ENCODE measurements around the gene BORCS5.

DNA sequence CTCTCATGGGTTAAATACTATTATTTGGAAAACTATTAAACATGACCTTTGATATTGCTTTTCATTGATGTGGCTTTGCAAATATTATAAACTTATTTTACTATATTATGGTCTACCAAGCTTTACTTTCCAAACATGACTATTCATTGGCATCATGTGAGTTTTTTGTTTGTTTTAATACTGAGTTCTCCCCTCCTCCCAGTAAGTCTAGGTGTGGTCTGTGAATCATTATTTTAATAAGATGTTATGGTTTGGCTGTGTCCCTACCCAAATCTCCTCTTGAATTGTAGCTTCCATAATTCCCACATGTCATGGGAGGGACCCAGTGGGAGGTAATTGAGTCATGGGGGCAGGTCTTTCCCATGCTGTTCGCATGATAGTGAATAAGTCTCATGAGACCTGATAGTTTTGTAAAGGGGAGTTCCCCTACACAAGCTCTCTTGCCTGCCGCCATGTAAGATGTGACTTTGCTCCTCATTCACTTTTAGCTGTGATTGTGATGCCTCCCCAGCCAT lies 80.0 kb downstream of the BORCS5 start:
- TF ChIP-seq POLR2A (IDR thresholded peaks at IDR 0.05; ENCODE audit: low read depth, low read length) (no peak), SPI1 (IDR thresholded peaks at IDR 0.05; ENCODE audit: low read depth, low read length) (no peak)
